Stimulated activated CD8-positive, alpha-beta memory T cell treated with anti-CD3 and anti-CD28 coated beads, Interleukin-7, amount 100 ng/mL, for 1 hour (primary cell): Measurements from ENCODE around the gene ZNF331.

Experiments
- DNase-seq, 2 donors: peaks; one replicate each; pipeline ENCODE4 v3.0.0-alpha.2; 2020; ENCODE audit warnings: low read depth in 2 of 2

The ZNF331 gene

DNA sequence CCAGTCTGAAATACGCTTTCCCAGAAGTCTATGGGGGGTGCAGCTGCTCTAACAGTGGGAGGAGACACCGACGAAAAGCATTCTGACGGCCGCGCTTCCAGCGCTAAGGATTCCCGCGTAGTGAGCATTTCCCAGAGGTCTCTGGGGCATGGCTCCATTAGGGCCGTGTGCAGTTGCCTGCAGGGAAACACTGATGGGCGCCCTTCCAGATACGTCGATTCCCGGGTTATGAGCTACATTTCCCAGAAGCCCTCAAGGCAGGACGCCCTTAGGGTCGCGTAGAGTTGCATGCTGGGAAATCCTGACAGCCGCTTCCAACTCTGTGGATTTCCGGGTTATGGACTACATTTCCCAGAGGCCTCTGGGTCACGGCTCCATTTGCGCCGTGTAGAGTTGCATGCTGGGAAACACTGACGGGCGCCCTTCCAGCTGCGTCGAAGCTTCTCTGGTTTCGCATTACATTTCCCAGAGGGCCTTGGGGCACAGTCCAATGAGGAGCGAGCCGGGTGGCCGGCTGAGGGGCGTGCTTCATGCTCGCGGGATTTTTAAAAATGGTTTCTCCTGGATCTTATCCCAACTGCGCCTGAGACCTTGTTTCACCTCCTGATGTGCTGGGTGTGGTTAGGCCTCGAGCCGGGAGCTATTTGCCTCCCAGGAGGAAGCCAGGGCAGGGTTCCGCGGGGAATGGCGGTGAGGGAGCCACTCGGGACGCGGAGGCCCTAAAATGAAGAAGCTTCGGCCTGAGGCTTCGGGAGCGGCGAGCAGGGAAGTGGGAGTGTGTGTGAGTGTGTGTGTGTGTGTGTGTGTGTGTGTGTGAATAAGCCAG lies 17.2 kb upstream of the ZNF331 start:
- DNase-seq: peak; percentile 63 to 73

DNA sequence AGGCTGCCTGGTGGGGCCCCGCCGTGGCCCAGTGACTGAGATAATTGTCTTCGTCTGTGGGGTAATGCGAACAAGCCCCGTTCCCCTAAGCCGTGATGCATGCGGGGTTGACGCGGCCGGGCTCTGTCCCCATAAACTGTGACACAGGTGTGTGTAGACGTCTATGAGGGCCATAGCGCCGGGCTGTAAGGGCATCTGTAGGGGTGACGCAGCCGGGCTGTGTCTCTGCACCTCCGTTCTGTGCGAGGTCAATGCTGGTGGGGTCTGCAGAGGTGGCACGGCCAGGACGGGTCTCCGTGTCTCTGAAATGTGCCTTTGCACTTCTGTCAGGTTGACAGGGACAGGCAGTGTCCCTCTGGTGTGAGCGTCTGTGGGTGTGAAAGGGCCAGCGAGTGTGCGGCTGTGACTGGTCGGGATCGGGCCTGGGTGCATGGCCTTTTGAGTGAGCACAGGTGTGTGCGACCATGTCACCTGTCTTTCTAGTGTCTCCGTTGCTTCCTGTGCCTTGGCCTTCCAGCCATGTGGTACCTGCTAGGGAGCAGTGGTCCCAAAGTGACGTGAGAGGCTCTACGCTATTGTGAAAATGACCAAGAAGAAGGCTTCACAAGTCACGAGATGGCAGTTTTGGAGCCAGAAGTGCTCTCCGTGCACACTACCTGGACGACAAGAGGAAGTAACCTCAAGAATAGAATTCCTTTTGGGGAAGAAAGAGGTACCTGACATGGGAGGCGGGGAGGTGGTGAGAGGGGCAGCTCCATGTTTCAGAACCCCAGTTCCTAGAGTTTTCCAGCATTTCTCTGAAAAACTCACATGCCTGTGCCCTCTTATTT lies 16.4 kb upstream of the ZNF331 start:
- DNase-seq: no peak

DNA sequence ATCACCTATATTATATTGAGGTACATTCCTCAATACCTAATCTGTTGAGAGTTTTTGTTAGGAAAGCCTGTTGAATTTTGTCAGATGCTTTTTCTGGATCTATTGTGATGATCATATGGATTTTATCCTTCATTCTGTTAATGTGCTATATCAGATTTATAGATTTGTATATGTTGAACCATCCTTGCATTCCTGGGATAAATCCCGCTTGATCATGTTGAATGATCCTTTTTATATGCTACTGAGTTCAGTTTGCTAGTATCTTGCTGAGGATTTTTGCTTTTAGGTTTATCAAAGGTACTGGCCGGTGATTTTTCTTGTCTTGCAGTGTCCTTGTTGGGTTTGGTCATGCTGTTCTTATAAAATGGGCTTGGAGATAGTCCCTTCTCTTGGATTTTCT lies 12.0 kb upstream of the ZNF331 start:
- DNase-seq: no peak

DNA sequence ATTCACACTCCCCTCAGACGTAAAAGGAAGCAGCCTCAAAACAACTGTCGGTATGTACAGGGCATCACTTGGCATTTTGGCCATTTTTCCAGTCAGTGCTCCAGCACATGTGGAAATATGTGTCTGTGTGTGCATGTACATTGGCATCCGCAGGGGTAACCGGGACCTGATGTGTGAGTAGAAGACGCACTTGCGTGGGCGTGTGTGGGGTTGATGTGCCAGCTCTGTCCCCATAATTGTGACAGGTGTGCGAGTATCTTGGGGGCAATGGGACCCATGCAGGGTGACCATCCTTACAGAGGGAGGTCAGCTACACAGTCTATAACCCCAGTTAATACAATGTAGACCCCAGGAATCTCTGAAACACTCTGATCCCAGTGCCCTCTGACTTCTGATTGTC lies 7.3 kb upstream of the ZNF331 start:
- DNase-seq: no peak

DNA sequence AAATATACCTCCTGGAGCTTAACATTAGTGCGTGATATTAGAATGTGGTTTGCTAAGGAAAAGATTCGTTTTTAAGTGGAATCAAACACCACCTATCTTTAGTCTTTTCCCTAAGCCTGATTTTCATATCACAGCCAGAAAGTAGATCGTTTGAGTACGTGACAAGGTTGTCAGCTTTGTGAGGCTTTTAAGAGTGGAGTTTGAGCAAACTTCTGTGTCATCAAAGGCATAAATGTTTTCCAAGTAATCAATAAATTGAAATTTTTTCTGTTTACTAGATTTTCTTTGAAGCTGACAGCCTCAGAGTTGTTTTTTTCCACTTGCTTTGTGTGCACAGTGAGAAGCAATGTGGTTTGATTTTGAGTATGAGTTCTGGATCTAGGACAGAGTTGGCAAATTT lies 6.5 kb upstream of the ZNF331 start:
- DNase-seq: no peak

DNA sequence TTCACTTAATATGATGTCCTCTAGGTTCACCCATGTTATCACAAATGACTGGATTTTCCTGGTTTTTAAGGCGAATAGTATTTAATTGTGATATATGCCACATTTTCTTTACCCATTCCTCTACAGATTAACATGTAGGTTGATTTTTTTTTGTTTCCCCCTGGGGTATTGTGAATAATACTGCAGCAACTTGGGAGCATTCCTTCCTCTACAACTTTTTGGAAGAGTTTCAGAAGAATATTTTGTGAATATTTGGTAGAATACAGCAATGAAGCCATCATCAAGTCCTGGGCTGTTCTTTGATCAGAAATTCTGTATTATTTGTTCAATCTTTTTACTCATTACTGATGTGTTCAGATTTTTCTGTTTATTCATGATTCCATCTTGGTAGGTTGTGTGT lies 5.6 kb upstream of the ZNF331 start:
- no peak for DNase-seq

DNA sequence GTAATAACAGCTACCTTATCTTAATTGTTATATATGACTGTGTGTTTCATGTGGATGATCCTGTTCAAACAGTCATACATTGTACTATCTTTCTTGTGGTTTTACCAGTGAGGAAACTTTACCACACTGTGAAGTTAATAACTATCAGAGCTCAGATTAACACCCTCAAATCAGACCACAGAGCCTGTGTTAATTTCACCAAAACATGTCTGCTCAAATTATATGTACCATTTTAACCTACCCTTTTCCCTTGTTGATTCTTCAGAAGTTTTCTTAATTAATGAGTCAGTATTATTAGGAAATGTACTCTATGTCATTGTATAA lies 1.8 kb upstream of the ZNF331 start:
- no peak for DNase-seq

DNA sequence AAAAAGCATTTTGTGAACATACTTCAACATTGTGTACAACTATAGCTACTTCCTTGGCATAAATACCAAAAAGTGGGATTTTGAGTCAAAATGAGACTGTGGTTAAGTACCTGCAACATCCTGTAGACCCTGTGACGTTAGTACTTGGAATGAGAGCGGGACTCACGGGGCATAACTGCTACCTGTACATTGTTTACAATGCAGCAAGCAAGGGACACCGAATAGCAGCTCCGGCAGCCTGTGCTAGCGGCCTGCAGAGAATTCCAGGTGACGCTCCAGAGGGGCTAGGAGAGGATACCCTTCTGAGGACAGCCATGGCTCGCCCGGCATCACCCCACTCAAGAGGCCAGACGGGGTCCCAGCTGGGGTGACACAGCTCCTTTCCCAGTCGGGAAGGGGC lies 824 bp upstream of the ZNF331 start:
- no peak for DNase-seq

DNA sequence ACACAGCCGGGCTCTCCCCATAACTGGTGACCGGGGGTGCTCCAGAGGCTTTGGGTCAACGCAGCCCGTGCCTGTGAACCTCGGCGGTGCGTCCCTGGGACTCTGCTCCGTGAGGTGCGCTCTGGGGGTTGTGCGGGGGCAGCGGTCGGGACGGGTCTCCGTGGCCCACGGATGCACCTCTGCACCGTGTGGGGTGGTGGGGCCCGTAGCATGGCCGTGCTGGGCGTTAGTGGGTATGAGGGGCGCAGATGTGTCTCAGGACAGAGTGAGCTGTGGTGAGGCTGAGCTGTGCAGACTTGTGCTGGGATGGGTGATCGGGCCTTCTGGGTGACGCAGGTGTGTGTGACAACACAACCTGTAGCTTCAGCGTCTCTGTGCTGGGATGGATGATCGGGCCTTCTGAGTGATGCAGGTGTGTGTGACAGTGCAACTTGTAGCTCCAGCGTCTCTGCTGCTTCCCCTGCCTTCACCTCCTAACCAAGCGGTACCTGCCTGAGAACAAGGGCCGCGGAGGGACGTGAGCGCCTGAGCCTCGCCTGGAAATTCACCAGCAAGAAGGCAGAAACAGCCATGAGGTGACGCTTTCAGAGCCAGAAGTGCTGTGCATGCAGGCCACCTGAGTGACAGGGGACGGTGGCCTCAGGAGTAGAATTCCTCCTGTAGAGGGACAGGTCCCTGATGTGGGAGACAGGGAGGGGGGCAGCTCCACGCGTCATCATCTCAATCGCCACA lies 599 bp downstream of the ZNF331 start:
- no peak for DNase-seq

DNA sequence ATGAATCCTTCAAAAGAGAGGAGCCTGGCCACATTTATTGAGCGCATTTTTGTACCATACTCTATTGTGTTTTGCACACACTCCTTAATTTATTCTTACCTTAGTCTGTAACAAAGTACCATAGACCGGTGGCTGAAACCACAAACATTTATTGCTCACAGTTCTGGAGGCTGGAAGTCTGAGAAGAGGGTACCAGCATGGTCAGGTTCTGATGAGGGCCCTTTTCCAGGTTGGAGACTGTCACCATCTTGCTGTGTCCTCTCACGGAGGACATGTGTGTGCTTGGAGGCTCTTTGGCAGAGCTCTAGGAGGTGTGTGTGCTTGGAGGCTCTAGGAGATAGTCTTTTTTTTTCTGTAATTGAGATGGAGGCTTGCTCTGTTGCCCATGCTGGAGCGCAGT lies 2.1 kb downstream of the ZNF331 start:
- no peak for DNase-seq

DNA sequence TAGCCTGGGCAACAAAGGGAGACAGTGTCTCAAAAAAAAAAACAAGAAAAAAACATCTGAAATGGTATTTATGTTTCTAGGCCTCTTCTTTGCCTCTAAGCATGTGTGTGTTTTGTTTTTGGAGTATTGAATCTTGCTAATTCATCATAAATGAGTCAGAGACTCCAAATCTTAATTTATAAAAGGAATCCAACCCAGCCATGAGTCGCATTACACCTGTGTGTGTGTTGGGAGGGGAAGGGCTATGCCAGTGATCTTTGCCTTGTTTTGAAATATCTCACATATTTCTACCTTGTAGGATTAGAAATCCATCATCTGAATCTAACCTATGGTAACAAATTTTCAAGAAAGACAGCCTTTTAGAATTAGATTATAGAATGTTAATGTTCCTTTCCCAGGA lies 4.0 kb downstream of the ZNF331 start:
- DNase-seq: no peak

DNA sequence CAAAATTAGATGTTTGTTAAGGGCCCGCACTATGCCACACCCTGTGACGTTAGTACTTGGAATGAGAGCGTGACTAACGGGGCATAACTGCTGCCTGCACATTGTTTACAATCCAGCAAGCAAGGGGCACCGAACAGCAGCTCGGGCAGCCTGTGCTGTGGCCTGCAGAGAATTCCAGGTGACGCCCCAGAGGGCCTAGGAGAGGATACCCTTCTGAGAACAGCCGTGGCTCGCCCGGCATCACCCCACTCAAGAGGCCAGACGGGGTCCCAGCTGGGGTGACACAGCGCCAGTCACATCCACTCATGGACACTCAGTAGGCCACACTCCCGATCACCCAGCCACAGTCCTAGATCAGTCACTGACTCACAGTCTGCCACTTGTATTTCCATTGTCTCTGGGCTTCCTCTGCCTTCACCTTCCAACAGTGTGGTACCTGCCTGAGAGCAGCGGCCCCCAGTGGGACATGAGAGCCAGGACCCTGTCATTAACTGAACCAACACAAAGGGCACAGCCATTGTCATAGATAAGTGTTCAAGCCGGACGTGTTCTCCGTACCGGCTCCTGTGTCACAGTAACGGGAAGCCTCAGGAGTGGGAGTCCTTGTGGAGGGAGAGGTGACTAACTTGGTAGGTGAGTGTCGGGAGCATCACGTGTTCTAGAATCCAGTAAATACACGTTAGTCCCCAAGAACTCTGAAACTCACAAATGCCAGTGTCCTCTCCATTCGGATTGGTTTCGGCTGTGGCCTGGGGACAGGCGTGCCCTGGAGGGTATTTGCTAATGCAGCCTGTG lies 7.5 kb downstream of the ZNF331 start:
- no peak for DNase-seq

DNA sequence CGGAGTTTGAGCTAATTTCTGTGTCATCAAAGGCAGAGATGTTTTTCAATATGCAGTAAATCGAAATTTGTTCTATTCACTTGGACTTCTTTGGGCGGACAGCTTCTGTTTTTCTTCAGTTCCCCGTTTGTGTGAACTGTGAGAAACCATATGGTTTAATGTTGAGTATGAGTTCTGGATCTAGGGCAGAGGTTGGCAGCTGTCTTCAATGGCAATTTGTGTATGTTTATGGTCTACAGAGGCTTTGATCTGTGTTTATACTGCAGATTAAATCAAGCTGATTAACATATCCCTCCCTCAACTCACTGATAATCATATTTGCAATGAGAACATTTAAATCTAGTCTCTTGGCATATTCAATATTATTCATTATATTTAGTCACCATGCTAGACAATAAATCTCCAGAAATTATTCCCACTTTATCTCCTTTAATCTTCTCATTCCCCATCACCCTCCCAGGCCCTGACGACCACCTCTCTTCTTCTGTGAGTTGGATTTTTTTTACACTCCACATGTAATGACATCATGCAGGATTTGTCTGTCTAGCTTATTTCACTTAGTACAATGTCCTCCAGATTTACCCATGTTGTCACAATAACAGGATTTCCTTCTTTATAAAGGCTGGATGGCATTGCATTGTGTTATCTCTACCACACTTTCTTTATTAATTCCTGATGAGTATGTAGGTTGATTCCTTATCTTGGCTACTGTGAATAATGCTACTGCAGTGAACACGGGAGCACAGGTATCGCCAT lies 9.0 kb downstream of the ZNF331 start:
- no peak for DNase-seq

DNA sequence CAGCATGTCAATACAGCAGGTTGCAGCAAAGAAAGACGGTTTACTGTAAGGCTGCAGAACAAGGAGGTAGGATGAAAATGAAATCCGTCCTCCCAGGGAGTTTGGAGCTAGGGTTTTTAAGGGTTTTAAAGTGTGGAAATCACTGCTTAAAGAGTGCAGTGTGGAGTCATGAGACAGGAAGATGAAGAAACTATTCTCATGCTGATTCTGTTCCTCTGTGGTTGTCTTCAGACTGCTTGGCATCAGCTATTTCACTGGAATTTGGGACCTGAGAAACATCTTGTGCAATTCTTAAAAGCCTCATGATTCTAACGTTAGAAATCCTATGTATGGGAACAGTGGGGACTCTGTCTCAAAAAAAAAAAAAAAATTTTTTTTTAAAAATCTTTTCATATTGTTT lies 11.4 kb downstream of the ZNF331 start:
- no peak for DNase-seq

DNA sequence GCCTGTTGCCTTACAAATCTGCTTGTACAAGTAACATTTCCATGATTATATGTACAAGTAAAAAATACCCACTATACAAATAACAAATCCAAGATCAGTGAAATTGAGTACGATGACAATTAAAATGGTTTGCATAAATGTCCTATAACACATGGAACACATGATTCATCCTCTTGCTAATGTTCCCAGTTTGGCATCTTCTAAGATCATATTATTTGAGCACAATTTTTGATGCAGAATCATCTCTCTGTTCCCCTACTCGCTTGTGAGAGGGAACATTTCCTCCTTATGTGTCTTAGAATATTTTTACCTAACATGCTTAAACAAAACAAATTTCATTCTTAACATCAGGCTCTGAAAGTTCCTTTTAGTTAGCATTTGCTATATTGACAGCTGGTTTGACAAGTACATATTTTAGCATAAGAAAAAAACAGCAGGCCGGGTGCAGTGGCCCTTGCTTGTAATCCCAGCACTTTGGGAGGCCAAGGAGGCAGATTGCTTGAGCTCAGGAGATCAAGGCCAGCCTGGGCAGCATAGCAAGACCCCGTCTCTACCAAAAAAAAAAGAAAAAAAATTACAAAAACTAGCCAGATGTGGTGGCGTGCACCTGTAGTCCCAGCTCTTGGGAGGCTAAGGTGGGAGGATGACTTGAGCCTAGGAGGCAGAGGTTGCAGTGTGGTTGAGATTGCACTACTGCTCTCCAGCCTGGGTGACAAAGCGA lies 14.2 kb downstream of the ZNF331 start:
- DNase-seq: no peak

DNA sequence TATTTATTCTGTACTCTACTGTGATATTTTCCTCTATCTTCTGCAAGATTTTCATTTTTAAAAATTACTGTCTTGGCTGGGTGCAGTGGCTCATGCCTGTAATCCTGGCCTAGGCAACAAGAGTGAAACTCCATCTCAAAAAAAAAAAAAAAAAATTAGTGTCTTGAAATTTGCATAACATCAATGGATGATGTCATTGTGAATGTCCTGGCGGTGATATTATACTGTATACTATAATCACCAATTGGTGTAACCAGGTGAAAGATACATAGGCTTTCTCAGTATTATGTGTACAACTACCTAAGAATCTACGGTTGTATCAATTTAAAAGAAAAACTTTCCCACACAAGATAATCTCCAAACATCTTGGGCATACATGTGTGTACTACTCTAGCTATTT lies 15.2 kb downstream of the ZNF331 start:
- DNase-seq: no peak

DNA sequence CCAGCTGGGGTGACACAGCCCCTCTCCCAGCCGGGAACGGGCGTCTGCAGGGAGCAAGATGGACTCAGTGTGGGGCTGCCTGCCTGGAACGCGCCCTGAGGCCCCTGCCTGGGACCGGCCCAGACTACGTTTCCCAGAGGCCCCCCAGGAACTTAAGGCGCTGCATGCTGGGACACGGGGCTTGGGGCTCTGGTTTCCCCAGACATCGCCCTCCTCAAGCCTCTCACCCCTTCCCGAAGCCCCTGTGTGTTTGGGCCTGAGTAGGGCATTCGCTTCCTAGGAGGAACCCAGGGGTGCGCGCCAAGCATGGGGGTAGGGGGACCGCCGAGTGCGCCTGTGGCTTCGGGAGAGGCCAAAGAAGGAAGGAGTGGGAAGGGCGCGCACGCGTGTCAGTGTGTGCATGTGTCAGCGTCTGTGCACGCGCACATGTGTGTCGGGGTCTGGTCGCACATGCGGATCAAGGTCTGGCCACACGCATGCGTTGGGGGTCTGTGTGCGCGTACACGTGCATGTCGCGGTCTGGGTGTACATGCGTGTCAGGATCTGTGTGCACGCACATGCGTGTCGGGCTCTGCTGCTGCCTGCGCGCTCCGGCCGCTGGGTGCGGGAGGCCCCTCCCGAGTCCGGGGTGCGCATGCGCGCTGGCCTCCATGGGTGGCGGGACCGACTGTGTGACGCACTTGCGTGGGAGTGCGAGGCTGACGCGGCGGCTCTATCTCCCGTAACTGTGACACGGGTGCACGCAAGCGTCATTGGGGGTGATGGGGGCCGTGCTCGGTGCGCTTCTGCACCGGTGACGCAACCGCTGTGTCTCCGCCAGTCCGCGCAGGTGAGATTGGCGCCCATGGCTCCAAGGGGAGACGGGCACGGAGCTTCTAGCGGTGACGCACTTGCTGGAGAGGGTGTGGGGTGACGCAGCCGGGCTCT lies 16.2 kb downstream of the ZNF331 start:
- DNase-seq: peak; percentile 76

DNA sequence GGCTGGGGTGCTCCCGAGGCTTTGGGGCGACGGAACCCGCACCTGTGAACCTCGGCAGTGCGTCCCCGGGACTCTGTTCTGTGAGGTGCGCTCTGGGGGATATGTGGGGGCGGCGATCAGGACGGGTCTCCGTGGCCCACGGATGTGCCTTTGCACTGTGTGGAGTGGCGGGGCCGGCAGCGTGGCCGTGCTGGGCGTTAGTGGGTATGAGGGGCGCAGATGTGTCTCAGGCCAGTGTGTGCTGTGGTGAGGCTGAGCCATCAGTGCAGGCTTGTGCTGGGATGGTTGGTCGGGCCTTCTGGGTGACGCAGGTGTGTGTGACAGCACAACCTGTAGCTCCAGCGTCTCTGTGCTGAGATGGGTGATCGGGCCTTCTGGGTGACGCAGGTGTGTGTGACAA lies 16.9 kb downstream of the ZNF331 start:
- no peak for DNase-seq

DNA sequence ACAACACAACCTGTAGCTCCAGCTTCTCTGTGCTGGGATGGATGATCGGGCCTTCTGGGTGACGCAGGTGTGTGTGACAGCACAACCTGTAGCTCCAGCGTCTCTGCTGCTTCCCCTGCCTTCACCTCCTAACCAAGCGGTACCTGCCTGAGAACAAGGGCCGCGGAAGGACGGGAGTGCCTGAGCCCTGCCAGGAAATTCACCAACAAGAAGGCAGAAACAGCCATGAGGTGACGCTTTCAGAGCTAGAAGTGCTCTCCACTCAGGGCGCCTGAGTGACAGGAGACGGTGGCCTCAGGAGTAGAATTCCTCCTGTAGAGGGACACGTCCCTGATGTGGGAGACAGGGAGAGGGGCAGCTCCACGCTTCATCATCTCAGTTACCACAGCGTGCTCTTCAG lies 17.4 kb downstream of the ZNF331 start:
- no peak for DNase-seq
